ENCODE measurements around the gene KSR2.

Gene KSR2

GRCh38 chr12:117702741-117703140, 266.0 kb downstream of the KSR2 start:
- no peak overlapping the region for H3K4me3 Mint-ChIP-seq
- H3K36me3 Mint-ChIP-seq: no peaks in the 10 kb centered on the region
- H3K9me3 Mint-ChIP-seq: peaks cover 6% of the 10 kb centered on the region
- peaks cover 2% of the 10 kb centered on the region for H3K27me3 Mint-ChIP-seq
- no peaks in the 10 kb centered on the region for H3K4me1 Mint-ChIP-seq
- no peak overlapping the region for H3K27ac Mint-ChIP-seq

GRCh38 chr12:117699575-117699974, 269.2 kb downstream of the KSR2 start:
- Mint-ChIP-seq H3K4me1 (no peaks in the 10 kb centered on the region), H3K27me3 (peaks cover 2% of the 10 kb centered on the region), H3K9me3 (peaks cover 6% of the 10 kb centered on the region), H3K27ac (no peak overlapping the region), H3K36me3 (no peaks in the 10 kb centered on the region), H3K4me3 (no peak overlapping the region)

DNA sequence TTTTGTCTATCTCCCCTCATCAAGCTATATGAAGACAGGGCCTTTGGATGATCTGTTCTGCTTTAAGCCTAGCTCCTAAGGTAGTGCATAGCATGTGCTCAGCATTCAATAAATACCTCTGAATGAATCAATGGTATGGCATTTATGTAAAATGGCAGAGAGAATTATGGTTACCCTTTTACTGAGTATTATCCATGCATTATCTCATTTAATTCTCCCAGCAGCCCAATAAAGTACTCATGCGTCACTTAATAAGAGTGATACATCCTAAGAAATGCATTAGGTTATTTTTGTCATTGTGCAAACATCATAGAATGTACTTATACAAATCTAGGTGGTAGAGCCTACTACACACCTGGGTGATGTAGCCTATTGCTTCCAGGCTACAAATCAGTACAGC, 269.7 kb downstream of the KSR2 start:
- H3K27me3 Mint-ChIP-seq: peaks cover 2% of the 10 kb centered on the region
- peaks cover 6% of the 10 kb centered on the region for H3K9me3 Mint-ChIP-seq
- no peaks in the 10 kb centered on the region for H3K4me1 Mint-ChIP-seq
- H3K4me3 Mint-ChIP-seq: no peak overlapping the region
- H3K27ac Mint-ChIP-seq: no peak overlapping the region
- no peaks in the 10 kb centered on the region for H3K36me3 Mint-ChIP-seq

DNA sequence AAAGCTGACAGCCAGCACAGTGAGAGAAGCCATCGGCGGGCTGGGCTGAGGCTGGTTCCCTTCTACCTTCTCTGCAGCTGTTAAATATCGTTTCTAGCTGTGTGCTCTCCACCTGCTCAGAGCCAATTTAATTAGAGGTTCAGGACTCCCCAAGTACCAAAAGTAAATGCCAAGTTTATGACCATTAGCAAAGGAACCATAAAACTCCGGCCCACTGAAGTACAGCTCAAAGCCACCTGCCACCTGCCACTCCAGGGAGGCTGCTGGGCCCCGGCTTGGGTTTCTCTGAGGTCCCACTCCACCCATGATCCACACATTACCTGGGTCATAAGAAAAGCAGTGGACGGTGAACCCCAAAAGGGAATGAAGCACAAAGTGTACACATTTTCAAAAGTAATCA, 272.8 kb downstream of the KSR2 start:
- no peak overlapping the region for H3K4me3 Mint-ChIP-seq
- H3K9me3 Mint-ChIP-seq: peaks cover 13% of the 10 kb centered on the region
- peaks cover 2% of the 10 kb centered on the region for H3K27me3 Mint-ChIP-seq
- H3K27ac Mint-ChIP-seq: no peak overlapping the region
- no peaks in the 10 kb centered on the region for H3K36me3 Mint-ChIP-seq
- no peaks in the 10 kb centered on the region for H3K4me1 Mint-ChIP-seq

- Mint-ChIP-seq H3K27ac (no peak overlapping the region), H3K36me3 (no peaks in the 10 kb centered on the region), H3K9me3 (peaks cover 13% of the 10 kb centered on the region), H3K4me3 (no peak overlapping the region), H3K4me1 (no peaks in the 10 kb centered on the region), H3K27me3 (peaks cover 4% of the 10 kb centered on the region)
These were observed 276.3 kb downstream of the KSR2 start for GRCh38 chr12:117692512-117692911.

DNA sequence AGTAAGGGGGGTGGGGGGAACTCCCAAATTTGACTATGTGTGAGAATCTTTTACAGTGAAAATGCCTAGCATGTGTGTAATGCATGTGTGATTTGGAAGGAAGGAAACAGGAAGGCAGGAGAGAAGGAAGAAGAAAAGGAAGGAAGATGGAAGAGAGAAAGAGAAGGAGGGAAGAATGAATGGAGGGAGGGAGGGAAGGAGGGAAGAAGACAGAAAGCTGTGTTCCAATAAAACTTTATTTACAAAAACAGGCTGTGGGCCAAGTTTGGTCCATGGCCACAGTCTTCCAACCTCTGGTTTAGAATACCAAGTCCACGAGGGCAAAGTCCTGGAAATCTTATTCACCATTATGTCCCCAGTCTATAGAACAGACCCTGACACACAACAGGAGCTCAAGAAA, 278.9 kb downstream of the KSR2 start:
- no peak overlapping the region for H3K4me3 Mint-ChIP-seq
- peaks cover 7% of the 10 kb centered on the region for H3K27me3 Mint-ChIP-seq
- no peak overlapping the region for H3K27ac Mint-ChIP-seq

GRCh38 chr12:117688446-117688845, 280.3 kb downstream of the KSR2 start:
- H3K27ac Mint-ChIP-seq: no peak overlapping the region
- H3K27me3 Mint-ChIP-seq: peaks cover 9% of the 10 kb centered on the region
- H3K36me3 Mint-ChIP-seq: no peaks in the 10 kb centered on the region
- H3K4me1 Mint-ChIP-seq: no peaks in the 10 kb centered on the region
- no peak overlapping the region for H3K4me3 Mint-ChIP-seq
- H3K9me3 Mint-ChIP-seq: peaks cover 13% of the 10 kb centered on the region

More for the DNA sequence above, 278.9 kb downstream of the KSR2 start:
- H3K9me3 Mint-ChIP-seq: peaks cover 13% of the 10 kb centered on the region
- H3K4me1 Mint-ChIP-seq: no peaks in the 10 kb centered on the region
- H3K36me3 Mint-ChIP-seq: no peaks in the 10 kb centered on the region

DNA sequence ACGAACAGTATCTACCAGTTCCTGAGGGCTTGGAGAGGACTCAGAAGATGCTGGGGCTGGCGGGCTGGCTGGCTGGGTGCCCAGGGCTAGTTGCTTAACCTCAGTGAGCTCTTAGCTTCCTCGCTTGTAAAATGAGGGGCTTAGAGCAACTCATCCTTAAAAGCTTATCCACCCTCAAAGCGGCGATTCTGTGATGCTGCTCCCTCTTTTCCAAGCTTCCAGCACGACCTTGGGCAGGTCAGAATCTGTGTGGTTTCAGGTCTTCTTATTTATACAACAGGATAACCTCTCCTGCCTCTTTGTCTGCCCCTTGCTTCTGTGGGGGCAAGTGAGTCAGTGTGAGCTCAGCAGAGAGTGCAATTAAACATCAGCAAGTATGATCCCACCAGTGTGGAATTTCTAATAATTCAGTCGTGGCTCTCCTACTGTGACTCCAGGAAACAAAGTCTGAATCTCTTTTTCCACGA, 281.8 kb downstream of the KSR2 start:
- H3K27me3 Mint-ChIP-seq: peaks cover 9% of the 10 kb centered on the region
- no peaks in the 10 kb centered on the region for H3K4me1 Mint-ChIP-seq
- no peaks in the 10 kb centered on the region for H3K36me3 Mint-ChIP-seq
- H3K27ac Mint-ChIP-seq: no peak overlapping the region
- no peak overlapping the region for H3K4me3 Mint-ChIP-seq
- peaks cover 11% of the 10 kb centered on the region for H3K9me3 Mint-ChIP-seq

DNA sequence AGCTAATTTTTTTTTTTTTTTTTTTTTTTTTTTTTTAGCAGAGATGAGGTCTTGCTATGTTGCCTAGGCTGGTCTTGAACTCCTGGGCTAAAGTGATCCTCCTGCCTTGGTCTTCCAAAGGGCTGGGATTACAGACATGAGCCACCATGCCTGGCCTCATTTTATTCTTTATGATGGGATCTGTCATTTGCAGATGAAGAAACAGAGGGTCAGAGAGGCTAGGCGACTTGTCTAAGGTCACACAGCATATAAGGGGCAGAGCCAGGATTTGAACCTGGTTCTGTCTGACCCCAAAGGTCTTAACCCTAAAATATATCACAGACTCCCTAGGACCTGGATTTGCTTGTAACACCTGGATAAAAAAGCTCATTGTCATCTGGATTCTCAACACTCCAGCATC, 282.6 kb downstream of the KSR2 start:
- H3K4me1 Mint-ChIP-seq: no peaks in the 10 kb centered on the region
- no peak overlapping the region for H3K4me3 Mint-ChIP-seq
- peaks cover 6% of the 10 kb centered on the region for H3K9me3 Mint-ChIP-seq
- no peak overlapping the region for H3K27ac Mint-ChIP-seq
- H3K27me3 Mint-ChIP-seq: peaks cover 10% of the 10 kb centered on the region
- no peaks in the 10 kb centered on the region for H3K36me3 Mint-ChIP-seq

DNA sequence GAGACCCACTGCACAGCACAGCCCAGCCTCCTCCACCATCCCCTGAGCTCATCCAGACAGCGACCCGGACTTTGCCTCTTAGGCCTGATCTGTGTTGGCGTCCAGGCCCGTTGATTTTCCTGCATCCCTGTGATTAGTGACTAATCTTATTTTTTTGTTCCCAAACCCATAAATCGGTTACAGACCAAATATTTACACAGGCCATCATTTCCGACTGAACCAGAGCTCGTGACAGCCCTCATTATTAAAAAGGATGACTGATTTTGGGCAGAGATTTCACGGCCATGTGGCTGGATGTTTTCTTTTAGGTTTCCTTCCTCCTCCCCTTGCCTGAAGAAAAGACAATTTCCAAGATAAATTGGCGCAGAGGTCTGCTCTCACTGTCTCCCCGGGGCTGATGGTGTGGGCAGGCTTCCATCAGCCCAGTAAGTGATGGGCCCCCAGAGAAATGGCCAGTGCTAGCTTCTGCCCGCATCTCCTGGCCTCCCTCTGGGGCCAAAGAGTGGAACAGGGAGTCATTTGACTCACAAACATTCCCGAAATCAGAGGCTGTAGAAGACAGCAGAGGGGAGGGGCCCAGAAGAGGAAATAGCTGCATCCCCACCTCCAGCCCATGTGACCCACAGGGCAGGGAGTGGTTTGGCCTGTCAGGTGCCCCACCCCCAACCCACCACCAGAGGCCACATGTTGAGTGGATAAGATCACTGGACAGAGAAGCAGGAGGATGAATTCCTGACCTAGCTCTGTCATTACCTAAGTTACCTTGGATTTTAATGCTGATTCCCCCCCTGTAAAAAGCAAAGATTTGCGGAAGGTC, 283.5 kb downstream of the KSR2 start:
- no peaks in the 10 kb centered on the region for H3K4me1 Mint-ChIP-seq
- no peak overlapping the region for H3K27ac Mint-ChIP-seq
- H3K36me3 Mint-ChIP-seq: no peaks in the 10 kb centered on the region
- H3K9me3 Mint-ChIP-seq: peaks cover 9% of the 10 kb centered on the region
- H3K4me3 Mint-ChIP-seq: no peak overlapping the region
- H3K27me3 Mint-ChIP-seq: peaks cover 14% of the 10 kb centered on the region

- no peaks in the 10 kb centered on the region for H3K4me1 Mint-ChIP-seq
- no peak overlapping the region for H3K4me3 Mint-ChIP-seq
- peaks cover 12% of the 10 kb centered on the region for H3K27me3 Mint-ChIP-seq
- peaks cover 8% of the 10 kb centered on the region for H3K9me3 Mint-ChIP-seq
- no peaks in the 10 kb centered on the region for H3K36me3 Mint-ChIP-seq
- H3K27ac Mint-ChIP-seq: no peak overlapping the region
These were observed 284.3 kb downstream of the KSR2 start for GRCh38 chr12:117684471-117684870.

- no peak overlapping the region for H3K27ac Mint-ChIP-seq
- peaks cover 8% of the 10 kb centered on the region for H3K9me3 Mint-ChIP-seq
- no peaks in the 10 kb centered on the region for H3K4me1 Mint-ChIP-seq
- no peaks in the 10 kb centered on the region for H3K36me3 Mint-ChIP-seq
- H3K27me3 Mint-ChIP-seq: peaks cover 8% of the 10 kb centered on the region
- H3K4me3 Mint-ChIP-seq: no peak overlapping the region
These were observed 288.5 kb downstream of the KSR2 start for GRCh38 chr12:117680312-117680711.

GRCh38 chr12:117679776-117680175, 289.0 kb downstream of the KSR2 start:
- H3K4me3 Mint-ChIP-seq: no peak overlapping the region
- no peaks in the 10 kb centered on the region for H3K36me3 Mint-ChIP-seq
- no peaks in the 10 kb centered on the region for H3K4me1 Mint-ChIP-seq
- no peak overlapping the region for H3K27ac Mint-ChIP-seq
- peaks cover 7% of the 10 kb centered on the region for H3K27me3 Mint-ChIP-seq
- H3K9me3 Mint-ChIP-seq: peaks cover 8% of the 10 kb centered on the region

DNA sequence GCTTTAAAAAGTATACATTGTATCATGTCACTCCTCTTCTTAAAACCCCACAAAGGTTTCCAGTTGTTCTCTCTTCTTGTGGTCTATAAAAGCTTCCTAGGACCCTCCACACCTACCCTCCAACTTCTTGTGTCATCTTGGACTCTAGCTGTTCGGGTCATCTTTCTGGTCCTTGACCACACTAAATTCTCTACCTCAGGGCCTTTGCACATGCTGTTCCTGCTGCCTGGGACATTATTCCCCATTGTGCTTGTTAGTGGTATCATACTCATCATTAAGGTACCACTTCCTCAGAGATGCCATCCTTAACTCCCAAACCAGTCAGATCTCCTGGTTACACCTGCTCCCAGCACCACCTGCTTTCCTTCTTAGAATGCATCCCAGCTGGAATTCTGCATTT, 294.0 kb downstream of the KSR2 start:
- no peak overlapping the region for H3K27ac Mint-ChIP-seq
- no peaks in the 10 kb centered on the region for H3K4me1 Mint-ChIP-seq
- H3K27me3 Mint-ChIP-seq: no peaks in the 10 kb centered on the region
- H3K4me3 Mint-ChIP-seq: no peak overlapping the region
- no peaks in the 10 kb centered on the region for H3K9me3 Mint-ChIP-seq
- no peaks in the 10 kb centered on the region for H3K36me3 Mint-ChIP-seq

- Mint-ChIP-seq H3K36me3 (no peaks in the 10 kb centered on the region), H3K4me1 (no peaks in the 10 kb centered on the region), H3K4me3 (no peak overlapping the region), H3K27me3 (no peaks in the 10 kb centered on the region), H3K27ac (no peak overlapping the region), H3K9me3 (no peaks in the 10 kb centered on the region)
These were observed 294.5 kb downstream of the KSR2 start for GRCh38 chr12:117674313-117674712.

DNA sequence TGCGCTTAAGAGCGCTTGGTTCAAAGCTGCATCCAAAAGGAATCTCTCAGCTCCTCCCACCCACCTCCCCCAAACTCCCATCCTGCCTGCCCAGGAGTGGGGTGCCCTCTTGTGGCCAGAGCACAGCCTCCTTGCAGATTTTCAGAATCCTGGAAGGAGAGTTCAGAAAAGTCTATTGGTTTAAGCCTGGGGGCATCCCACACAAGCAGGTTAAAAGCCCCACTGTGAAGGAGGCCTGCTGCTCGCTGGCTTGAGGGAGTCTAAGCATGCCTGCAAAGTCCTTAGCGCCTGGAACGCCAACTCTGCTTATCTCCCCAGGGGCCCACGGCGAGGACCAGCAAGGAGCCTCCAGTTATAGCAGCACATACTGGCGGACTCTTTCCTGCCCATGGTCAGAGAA, 297.1 kb downstream of the KSR2 start:
- Mint-ChIP-seq H3K27me3 (no peaks in the 10 kb centered on the region), H3K9me3 (no peaks in the 10 kb centered on the region), H3K4me3 (no peak overlapping the region), H3K27ac (no peak overlapping the region), H3K4me1 (no peaks in the 10 kb centered on the region), H3K36me3 (no peaks in the 10 kb centered on the region)

DNA sequence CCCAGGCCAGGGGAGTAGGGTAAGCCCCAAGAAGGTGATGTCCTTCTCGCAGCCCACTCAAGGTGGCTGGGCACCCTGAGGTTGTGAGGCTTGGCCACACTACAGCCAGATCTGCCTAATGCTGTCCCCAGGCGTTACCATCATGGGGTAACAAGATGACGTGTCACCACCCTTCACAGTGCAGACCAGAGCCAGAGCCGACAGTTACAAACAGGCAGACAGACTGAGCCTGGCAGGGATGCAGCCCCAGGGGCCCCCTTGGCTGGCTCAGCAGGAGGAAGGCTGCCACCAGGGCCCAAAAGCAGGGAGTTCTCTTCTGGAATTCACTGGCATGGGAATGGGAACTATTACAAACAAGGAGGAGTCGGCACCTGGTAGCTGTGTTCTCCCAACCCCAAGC, 304.6 kb downstream of the KSR2 start:
- Mint-ChIP-seq H3K27ac (no peak overlapping the region), H3K4me1 (no peaks in the 10 kb centered on the region), H3K4me3 (no peak overlapping the region), H3K27me3 (peaks cover 3% of the 10 kb centered on the region), H3K9me3 (no peaks in the 10 kb centered on the region), H3K36me3 (no peaks in the 10 kb centered on the region)
